Measurements from ENCODE around the gene AQP10.

Gene AQP10

DNA sequence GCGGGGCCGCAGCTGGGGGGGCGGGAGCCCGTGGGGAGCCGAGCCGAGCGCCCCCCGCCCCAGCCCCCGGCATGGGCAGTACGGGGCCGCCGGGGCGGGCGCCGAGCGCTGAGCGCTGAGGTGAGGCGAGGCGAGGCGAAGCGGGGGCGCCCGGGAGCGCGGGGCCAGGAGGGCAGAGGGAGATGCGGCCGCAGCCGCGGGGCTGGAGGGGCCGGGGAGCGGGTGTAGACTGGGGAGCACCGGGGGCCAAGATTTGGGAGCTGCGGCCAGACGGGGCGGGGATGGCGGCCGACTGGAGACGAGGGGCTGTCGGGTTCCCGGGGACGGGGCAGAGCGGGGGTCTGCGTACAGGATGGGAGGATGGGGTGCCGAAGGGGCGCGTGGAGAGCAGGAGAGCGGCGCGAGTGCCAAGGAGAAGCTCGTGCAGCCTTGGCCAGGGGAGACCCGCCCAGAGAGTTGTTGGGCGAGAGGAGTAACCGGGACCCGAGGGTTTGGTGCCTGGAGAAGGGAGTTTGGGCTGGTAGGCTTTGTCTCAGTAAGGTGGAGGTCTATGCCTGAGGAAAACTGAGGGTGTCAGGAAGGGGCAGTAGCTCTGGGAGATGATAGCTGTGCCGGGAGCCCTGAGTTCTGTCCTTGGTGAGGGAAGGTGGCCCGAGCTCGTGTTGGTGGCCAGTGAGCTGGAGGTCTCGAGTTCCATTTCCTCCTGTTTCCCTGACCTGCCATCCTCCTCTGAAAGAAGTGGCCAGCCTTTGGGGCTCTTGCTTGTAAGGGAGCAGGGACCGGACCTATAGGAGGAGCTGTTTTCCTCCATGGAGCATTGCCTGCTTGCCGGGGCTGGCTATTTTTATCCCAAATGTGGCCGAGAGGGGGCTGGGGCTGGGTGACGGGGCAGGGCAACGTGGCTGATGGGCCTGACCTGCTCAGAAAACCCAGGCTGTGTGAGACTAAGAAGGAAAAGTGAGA, 5.0 kb downstream of the AQP10 start:
- H3K4me3 ChIP-seq (ENCODE audit: control insufficient read depth, low read depth, low read length) = peak overlapping the region; percentile 96
- TF ChIP-seq, protein P1, sequence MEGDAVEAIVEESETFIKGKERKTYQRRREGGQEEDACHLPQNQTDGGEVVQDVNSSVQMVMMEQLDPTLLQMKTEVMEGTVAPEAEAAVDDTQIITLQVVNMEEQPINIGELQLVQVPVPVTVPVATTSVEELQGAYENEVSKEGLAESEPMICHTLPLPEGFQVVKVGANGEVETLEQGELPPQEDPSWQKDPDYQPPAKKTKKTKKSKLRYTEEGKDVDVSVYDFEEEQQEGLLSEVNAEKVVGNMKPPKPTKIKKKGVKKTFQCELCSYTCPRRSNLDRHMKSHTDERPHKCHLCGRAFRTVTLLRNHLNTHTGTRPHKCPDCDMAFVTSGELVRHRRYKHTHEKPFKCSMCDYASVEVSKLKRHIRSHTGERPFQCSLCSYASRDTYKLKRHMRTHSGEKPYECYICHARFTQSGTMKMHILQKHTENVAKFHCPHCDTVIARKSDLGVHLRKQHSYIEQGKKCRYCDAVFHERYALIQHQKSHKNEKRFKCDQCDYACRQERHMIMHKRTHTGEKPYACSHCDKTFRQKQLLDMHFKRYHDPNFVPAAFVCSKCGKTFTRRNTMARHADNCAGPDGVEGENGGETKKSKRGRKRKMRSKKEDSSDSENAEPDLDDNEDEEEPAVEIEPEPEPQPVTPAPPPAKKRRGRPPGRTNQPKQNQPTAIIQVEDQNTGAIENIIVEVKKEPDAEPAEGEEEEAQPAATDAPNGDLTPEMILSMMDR (IDR thresholded peaks at IDR 0.05; ENCODE audit: control insufficient read depth, insufficient read depth, low read depth, low read length, missing control alignments) = peak; percentile 85
- DNase-seq (ENCODE audit: low read depth) = peak; percentile 76

DNA sequence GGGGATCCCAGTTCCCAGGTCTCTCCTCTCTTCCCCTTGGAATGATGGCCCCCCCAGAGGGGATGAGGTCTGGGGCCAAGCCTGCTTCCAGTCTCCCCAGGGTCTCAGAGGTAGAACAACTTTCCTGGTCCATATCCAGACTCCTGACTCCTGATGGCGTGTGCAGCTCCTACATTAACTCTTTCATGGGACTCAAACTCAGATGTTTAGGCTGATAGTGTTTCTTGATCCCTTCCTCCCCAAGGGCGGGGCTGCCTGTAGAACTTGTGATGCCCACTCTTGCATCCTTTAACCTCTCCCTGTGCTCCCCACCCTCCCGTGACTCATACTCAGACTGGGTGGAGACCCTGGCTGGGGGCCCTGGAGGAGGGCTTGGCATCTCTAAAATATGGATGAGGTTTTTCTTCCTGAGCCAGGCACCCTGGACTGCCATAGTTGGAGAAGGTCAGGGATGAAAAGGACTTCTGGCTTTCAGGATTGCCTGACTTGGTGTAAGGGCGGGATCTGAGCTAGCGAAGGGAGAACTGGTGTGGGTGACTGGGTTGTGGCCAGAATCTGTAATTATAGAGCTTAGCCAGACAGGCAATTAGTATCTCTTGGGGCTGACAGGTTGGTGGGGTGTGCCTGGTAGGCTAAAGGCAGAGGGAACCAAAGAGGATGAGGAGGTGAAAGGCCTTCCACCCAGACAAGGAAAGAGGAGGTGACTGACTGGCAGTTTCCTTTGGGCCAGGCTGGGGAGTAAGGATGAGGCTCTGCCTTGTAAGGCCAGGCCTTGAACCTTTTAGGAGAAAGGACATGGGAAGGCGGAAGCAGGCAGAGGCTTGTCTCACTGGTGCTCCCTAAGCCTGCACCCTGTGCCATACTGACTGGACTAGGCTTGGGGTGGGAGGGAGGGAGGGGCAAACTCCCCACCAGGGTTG, 5.9 kb downstream of the AQP10 start:
- TF ChIP-seq, protein P1 (IDR thresholded peaks at IDR 0.05; ENCODE audit: control insufficient read depth, insufficient read depth, low read depth, low read length, missing control alignments) = no peak
- H3K4me3 ChIP-seq (ENCODE audit: control insufficient read depth, low read depth, low read length) = peak overlapping the region; percentile 96
- peak; percentile 57 for DNase-seq (ENCODE audit: low read depth)

DNA sequence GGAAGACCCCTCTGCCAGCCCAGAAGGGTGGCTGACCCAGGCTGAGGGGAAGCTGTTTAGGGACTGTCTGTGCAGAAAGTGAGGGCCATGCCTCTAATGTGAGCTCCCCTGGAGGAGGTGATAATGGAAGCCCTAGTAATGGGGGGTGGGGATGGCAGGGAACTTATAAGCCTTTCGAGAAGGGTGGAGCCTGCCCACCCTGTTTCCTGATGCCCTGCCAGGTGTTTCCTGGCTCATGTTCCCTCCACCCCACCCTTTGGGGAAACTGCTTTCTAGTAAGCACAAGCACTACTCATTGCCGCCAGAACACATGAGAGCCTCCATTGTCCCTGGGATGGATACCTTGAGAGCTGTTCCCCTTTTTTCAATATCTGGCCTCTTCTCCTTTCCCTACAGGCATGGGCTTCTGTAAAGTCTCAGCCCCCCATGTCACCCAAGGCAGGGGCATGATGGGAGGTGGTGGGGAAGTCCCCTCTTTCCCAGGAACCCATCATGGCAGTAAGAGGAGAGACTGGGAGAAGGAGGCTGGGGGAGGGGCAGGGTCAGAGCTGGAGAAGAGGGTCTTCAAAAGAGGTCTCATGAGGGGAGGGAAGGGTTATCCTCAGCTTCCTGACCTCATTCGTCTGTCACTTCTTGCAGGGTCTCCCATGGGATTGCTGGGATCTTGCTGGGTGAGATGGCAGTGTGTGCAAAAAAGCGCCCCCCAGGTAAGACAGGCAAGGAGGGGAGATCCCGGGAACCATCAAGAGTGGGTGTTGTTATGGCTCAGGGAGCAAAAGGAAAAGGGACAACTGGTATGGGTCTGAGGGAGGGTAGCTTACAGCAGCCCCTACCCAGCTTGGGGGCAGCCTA, 6.8 kb downstream of the AQP10 start:
- DNase-seq (ENCODE audit: low read depth) = no peak
- peak overlapping the region; percentile 96 for H3K4me3 ChIP-seq (ENCODE audit: control insufficient read depth, low read depth, low read length)
- TF ChIP-seq, protein P1 (IDR thresholded peaks at IDR 0.05; ENCODE audit: control insufficient read depth, insufficient read depth, low read depth, low read length, missing control alignments) = no peak

DNA sequence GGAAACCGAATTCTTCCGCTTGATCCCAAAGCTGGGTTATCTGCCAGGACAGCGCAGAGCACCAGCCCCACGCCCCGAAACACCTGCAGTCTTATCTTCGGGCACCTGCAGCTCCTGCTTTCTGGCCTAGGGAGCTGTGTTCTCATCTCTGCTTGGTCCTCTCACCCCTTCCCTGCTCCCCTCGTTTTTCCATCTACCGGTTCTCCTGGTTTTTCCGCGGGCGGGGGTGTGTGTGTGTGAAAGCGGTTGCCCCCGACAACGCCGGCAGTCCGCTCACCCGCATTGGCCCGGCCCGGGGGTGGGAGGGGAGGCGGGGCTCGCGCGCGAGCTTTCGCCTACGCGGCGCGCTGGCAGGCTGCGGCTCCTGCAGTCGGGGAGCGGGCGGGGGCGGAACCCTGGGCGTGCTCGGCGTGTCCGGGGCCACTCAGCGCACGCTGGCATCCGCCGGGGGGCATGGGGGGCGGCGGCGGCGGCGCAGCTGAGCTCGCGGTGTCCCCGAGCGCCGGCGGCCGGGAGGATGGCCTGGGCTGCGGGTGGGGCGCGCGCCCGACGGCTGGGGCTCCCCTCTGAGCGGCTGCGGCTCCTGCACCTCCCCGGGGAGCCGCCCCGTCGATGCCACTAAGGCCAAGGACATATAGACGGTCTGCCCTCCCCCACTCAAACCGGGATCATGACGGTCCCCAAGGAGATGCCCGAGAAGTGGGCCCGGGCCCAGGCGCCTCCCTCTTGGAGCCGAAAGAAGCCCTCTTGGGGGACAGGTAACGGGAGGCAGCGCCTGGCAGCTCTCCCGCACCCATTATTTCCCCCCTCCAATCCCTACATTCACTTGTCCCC, 7.6 kb downstream of the AQP10 start:
- DNase-seq (ENCODE audit: low read depth) = no peak
- TF ChIP-seq, protein P1 (IDR thresholded peaks at IDR 0.05; ENCODE audit: control insufficient read depth, insufficient read depth, low read depth, low read length, missing control alignments) = no peak
- H3K4me3 ChIP-seq (ENCODE audit: control insufficient read depth, low read depth, low read length) = peak overlapping the region; percentile 96

DNA sequence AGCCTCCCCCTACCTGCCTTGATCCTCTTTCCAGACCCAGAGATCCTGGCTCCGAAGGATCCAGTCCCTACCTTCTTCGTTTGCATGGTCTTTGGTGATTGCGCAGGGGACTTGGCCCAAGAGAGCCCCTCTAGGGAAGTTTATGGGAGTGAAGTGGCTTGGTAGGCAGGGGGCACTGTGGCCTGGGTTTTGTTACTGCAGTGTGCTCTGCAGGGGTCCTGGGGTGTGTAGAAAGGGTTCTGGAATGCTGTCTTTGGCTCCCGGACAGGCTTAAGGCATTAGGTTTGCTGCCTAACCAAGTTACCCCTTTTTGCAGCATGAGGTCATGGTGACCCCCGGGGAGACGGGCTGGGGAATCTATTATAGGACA, 8.2 kb downstream of the AQP10 start:
- DNase-seq (ENCODE audit: low read depth) = no peak
- peak overlapping the region; percentile 46 for H3K4me3 ChIP-seq (ENCODE audit: control insufficient read depth, low read depth, low read length)
- TF ChIP-seq, protein P1 (IDR thresholded peaks at IDR 0.05; ENCODE audit: control insufficient read depth, insufficient read depth, low read depth, low read length, missing control alignments) = peak; percentile 48
